Upper lobe of left lung (tissue), 4 donors: ENCODE results near the gene USP27X.

ENCODE experiments used
- CTCF ChIP-seq, 6 experiments: fragments of 450-650 bp in 4 of 6; fragments of 200-600 bp in 2 of 6; sonication (generic) in 2 of 6; IDR thresholded peaks; one replicate each; pipeline ENCODE4 v1.5.1; 2016 to 2019; ENCODE audit warnings: antibody characterized with exemption in 6 of 6
- EP300 ChIP-seq, 4 donors: sonication (generic); formaldehyde crosslinking; IDR thresholded peaks; one replicate each; pipeline ENCODE4 v1.5.1; 2017; ENCODE audit warnings: antibody characterized with exemption in 4 of 4, control low read depth in 2 of 4
- POLR2A ChIP-seq, 4 donors: fragments of 450-650 bp; IDR thresholded peaks; one replicate each; pipeline ENCODE4 v1.5.1; 2016 to 2017; ENCODE audit warnings: antibody characterized with exemption in 4 of 4, mild to moderate bottlenecking in 2 of 4
- POLR2AphosphoS5 ChIP-seq, 2 donors: sonication (generic); formaldehyde crosslinking; IDR thresholded peaks; one replicate each; pipeline ENCODE4 v1.5.1; 2017; ENCODE audit warnings: antibody characterized with exemption in 2 of 2

GRCh38 chrX:49896951-49897350, 17.7 kb downstream of the USP27X start:
- TF ChIP-seq POLR2A (IDR thresholded peaks at IDR 0.05) (no peak), CTCF (IDR thresholded peaks at IDR 0.05) (no peak), POLR2AphosphoS5 (IDR thresholded peaks at IDR 0.05) (no peak), EP300 (IDR thresholded peaks at IDR 0.05) (no peak)
